B cell (primary cell): Measurements from ENCODE around the gene MUC21. TPM values are rescaled to one million over a fixed set of nuclear protein-coding genes. Genes with fewer than 3 reads are reported as not detected.

ENCODE experiments used
- ATAC-seq: fragments of 200-7000 bp; cut with Tn5 transposase; one replicate; pipeline ENCODE4 v1.10.0; 2021; ENCODE audit warnings: low read depth, mild to moderate bottlenecking, moderate number of reproducible peaks, moderate library complexity
- CTCF ChIA-PET: fragments of 350-600 bp; sonication (Branson Sonifier 250); formaldehyde crosslinking; loops from one replicate; lab custom pipeline; 2021; ENCODE audit warnings: antibody characterized with exemption, inconsistent platforms; lab: Charles Lee
- POLR2A ChIA-PET: fragments of 350-600 bp; sonication (Branson Sonifier 250); formaldehyde crosslinking; loops from one replicate; lab custom pipeline; 2021; ENCODE audit warnings: antibody characterized with exemption; lab: Charles Lee
- DNase-seq: peaks from one replicate; pipeline ENCODE4 v3.0.0; 2013
- H2AFZ ChIP-seq: 2 replicates; pipeline ENCODE4 v1.6.1; 2012; ENCODE audit warnings: mild to moderate bottlenecking, low read depth, low read length; ENCODE audit not compliant: insufficient read depth, poor library complexity, severe bottlenecking
- H3K27ac ChIP-seq, 2 donors: 1 replicate in 1 of 2; 2 replicates in 1 of 2; pipeline ENCODE4 v1.5.1; 2012 to 2013; ENCODE audit warnings: low read length in 2 of 2, mild to moderate bottlenecking in 2 of 2, moderate library complexity in 1 of 2
- H3K27me3 ChIP-seq, 4 experiments: fragments of 200-600 bp in 1 of 4; sonication (generic) in 1 of 4; replicated peaks in 1 of 4; 1 replicate in 2 of 4; 2 replicates in 2 of 4; pipeline versions ENCODE4 v1.6.1 to v1.7.0; 2013 to 2016; ENCODE audit warnings: low read length in 3 of 4, mild to moderate bottlenecking in 2 of 4, mixed read lengths in 1 of 4, moderate library complexity in 1 of 4; ENCODE audit not compliant: insufficient read depth in 4 of 4, control insufficient read depth in 3 of 4; ENCODE audit errors: control extremely low read depth in 1 of 4
- H3K36me3 ChIP-seq, 2 experiments: replicated peaks in 1 of 2; 1 replicate in 1 of 2; 2 replicates in 1 of 2; pipeline versions ENCODE4 v1.6.1 to v1.7.1; 2013; ENCODE audit warnings: low read length in 1 of 2; ENCODE audit not compliant: insufficient read depth in 2 of 2, control insufficient read depth in 1 of 2; ENCODE audit errors: control extremely low read depth in 1 of 2, extremely low read depth in 1 of 2
- H3K4me1 ChIP-seq, 2 donors: fragments of 200-600 bp in 1 of 2; sonication (generic) in 1 of 2; 1 replicate in 1 of 2; 2 replicates in 1 of 2; pipeline versions ENCODE4 v1.5.1 to v1.6.1; 2013 to 2017; ENCODE audit warnings: low read length in 2 of 2; ENCODE audit not compliant: control insufficient read depth in 2 of 2, insufficient read depth in 2 of 2
- H3K4me2 ChIP-seq: replicated peaks from 2 replicates; pipeline ENCODE3; 2012; ENCODE audit warnings: mild to moderate bottlenecking, low read depth, low read length; ENCODE audit not compliant: poor library complexity, severe bottlenecking
- H3K4me3 ChIP-seq, 5 experiments: fragments of 200-600 bp in 1 of 5; sonication (generic) in 1 of 5; 1 replicate in 3 of 5; 2 replicates in 2 of 5; pipeline versions ENCODE4 v1.5.1 to v1.7.0; 2011 to 2016; ENCODE audit warnings: low read length in 4 of 5, mild to moderate bottlenecking in 4 of 5, low read depth in 2 of 5, control low read depth in 1 of 5, moderate library complexity in 1 of 5; ENCODE audit not compliant: insufficient read depth in 1 of 5; ENCODE audit errors: control extremely low read depth in 1 of 5, extremely low read depth in 1 of 5
- H3K79me2 ChIP-seq: fragments of 200-600 bp; sonication (generic); one replicate; pipeline ENCODE4 v1.6.0; 2016; ENCODE audit warnings: low read length; ENCODE audit not compliant: control insufficient read depth, insufficient read depth
- H3K9ac ChIP-seq: fragments of 200-600 bp; sonication (generic); 2 replicates; pipeline ENCODE4 v1.6.1; 2017; ENCODE audit warnings: mild to moderate bottlenecking, low read length, moderate library complexity
- H3K9me3 ChIP-seq, 3 donors: one replicate each; pipeline versions ENCODE4 v1.6.1 to v1.7.1; 2013; ENCODE audit warnings: low read length in 2 of 3; ENCODE audit not compliant: control insufficient read depth in 2 of 3, insufficient read depth in 1 of 3; ENCODE audit errors: control extremely low read depth in 1 of 3
- H4K20me1 ChIP-seq: 2 replicates; pipeline ENCODE4 v1.6.0; 2012; ENCODE audit warnings: mild to moderate bottlenecking, low read length; ENCODE audit not compliant: insufficient read depth, control insufficient read depth, poor library complexity, severe bottlenecking
- H3K27ac Mint-ChIP-seq: one replicate; pipeline ENCODE4 v1.8.0; 2021; ENCODE audit warnings: mixed read lengths
- H3K27me3 Mint-ChIP-seq: one replicate; pipeline ENCODE4 v1.8.0; 2021; ENCODE audit warnings: mixed read lengths
- H3K4me1 Mint-ChIP-seq: one replicate; pipeline ENCODE4 v1.8.0; 2021; ENCODE audit warnings: mixed read lengths
- H3K4me3 Mint-ChIP-seq: one replicate; pipeline ENCODE4 v1.8.0; 2021; ENCODE audit warnings: mixed read lengths
- H3K9me3 Mint-ChIP-seq: one replicate; pipeline ENCODE4 v1.8.0; 2022; ENCODE audit warnings: mixed read lengths; ENCODE audit not compliant: insufficient read depth
- CTCF ChIP-seq: fragments of 200-600 bp; IDR thresholded peaks from one replicate; pipeline ENCODE4 v1.8.0; 2022; ENCODE audit warnings: antibody characterized with exemption, mild to moderate bottlenecking
- EZH2 ChIP-seq: IDR thresholded peaks from 2 replicates; pipeline ENCODE4 v1.6.1; 2012; ENCODE audit warnings: borderline replicate concordance, low read depth, mild to moderate bottlenecking, moderate library complexity, low read length; ENCODE audit not compliant: insufficient read depth, poor library complexity, severe bottlenecking
- WGBS: methylation state at CpG from one replicate; pipeline ENCODE4 v1.1.5; 2013; ENCODE audit warnings: missing lambda C conversion rate; ENCODE audit not compliant: insufficient coverage; 5-methylcytosine and 5-hydroxymethylcytosine counted together
- intact Hi-C: fragments of 100-400 bp; cut with micrococcal nuclease; formaldehyde crosslinking; loops from one replicate; pipeline ENCODE4 v1.10.0; 2022
- polyA plus RNA-seq: library from polyadenylated mRNA; depleted of rRNA; stranded (reverse); fragments of >200 nt; gene quantifications from 2 replicates; pipeline ENCODE4 v1.2.3, GENCODE V29; 2012
- total RNA-seq, 2 donors: library from RNA; stranded (reverse); fragments of 120-200 nt in 1 of 2; gene quantifications; 1 replicate in 1 of 2; 2 replicates in 1 of 2; pipeline versions ENCODE4 v1.2.3 to v1.2.4, GENCODE V29; 2013 to 2022

Gene MUC21
- total and polyA plus RNA-seq, 2 donors (not counting 1 experiment from before 2014, with no cell fraction given): not detected

- Histone ChIP-seq H3K27ac (no peak overlapping the region), H3K27me3 (peaks cover 0 to 13% (median 0%) of the 10 kb centered on the region in 4 experiments), H3K9me3 (no peaks in the 10 kb centered on the region), H3K9ac (no peak overlapping the region), H3K36me3 (no peaks in the 10 kb centered on the region), H3K4me1 (peaks cover 11% of the 10 kb centered on the region in 2 donors), H3K4me3 (no peak overlapping the region), H2AFZ (no peak overlapping the region), H3K79me2 (no peaks in the 10 kb centered on the region), H4K20me1 (no peaks in the 10 kb centered on the region), H3K4me2 (no peak overlapping the region)
- TF ChIP-seq EZH2 (no peak), CTCF (no peak)
- Mint-ChIP-seq H3K4me3 (no peak overlapping the region), H3K4me1 (peaks cover 10% of the 10 kb centered on the region), H3K9me3 (no peaks in the 10 kb centered on the region), H3K27me3 (peaks cover 18% of the 10 kb centered on the region), H3K27ac (no peak overlapping the region)
- ATAC-seq: no peak
- WGBS: no CpG with 5 or more reads among the region's 8 CpGs
- ChIA-PET POLR2A (no interaction called here), CTCF (interaction anchor here (1.1 to 1.4 kb wide), 3 partner anchors 11 to 212 kb away, joined by 3 to 5 read pairs (median 3); no protein-coding TSS in a partner anchor)
- no peak for DNase-seq
- intact Hi-C loops: no loop called here
These were observed 55.0 kb downstream of the MUC21 start for GRCh38 chr6:31038559-31038958.

Other genes starting within 250 kb of the MUC21 start
- gene FLOT1, start 241.0 kb upstream of the MUC21 start, total RNA-seq: 71.2 and 75.7 TPM in 2 replicates
- gene FLOT1, start 241.0 kb upstream of the MUC21 start, polyA plus RNA-seq: 75.8 and 79.4 TPM in 2 replicates
- 4.2 and 5.5 TPM in 2 replicates for gene IER3, start 239.2 kb upstream of the MUC21 start, total RNA-seq
- gene IER3, start 239.2 kb upstream of the MUC21 start, polyA plus RNA-seq: 3.7 and 7.5 TPM in 2 replicates
- gene DDR1, start 99.2 kb upstream of the MUC21 start, total RNA-seq: 61.7 and 66.0 TPM in 2 replicates
- gene DDR1, start 99.2 kb upstream of the MUC21 start, polyA plus RNA-seq: 28.8 and 81.5 TPM in 2 replicates
- gene GTF2H4, start 75.5 kb upstream of the MUC21 start, total RNA-seq: 38.4 and 44.7 TPM in 2 replicates
- gene GTF2H4, start 75.5 kb upstream of the MUC21 start, polyA plus RNA-seq: 22.4 and 30.2 TPM in 2 replicates
- 41.0 and 41.6 TPM in 2 replicates for gene VARS2, start 69.5 kb upstream of the MUC21 start, total RNA-seq
- 27.1 and 34.5 TPM in 2 replicates for gene VARS2, start 69.5 kb upstream of the MUC21 start, polyA plus RNA-seq
- not detected in 2 replicates for gene SFTA2, start 51.5 kb upstream of the MUC21 start, total RNA-seq
- not detected in 2 replicates for gene SFTA2, start 51.5 kb upstream of the MUC21 start, polyA plus RNA-seq
- gene MUCL3, start 42.7 kb upstream of the MUC21 start, total RNA-seq: not detected in 2 replicates
- gene MUCL3, start 42.7 kb upstream of the MUC21 start, polyA plus RNA-seq: not detected in 2 replicates
- gene MUC22, start 26.8 kb downstream of the MUC21 start, total RNA-seq: not detected in 2 replicates
- gene MUC22, start 26.8 kb downstream of the MUC21 start, polyA plus RNA-seq: not detected in 2 replicates
- gene C6orf15, start 128.9 kb downstream of the MUC21 start, total RNA-seq: not detected in 2 replicates
- not detected in 2 replicates for gene C6orf15, start 128.9 kb downstream of the MUC21 start, polyA plus RNA-seq
- not detected in 2 replicates for gene PSORS1C1, start 131.1 kb downstream of the MUC21 start, total RNA-seq
- not detected in 2 replicates for gene PSORS1C1, start 131.1 kb downstream of the MUC21 start, polyA plus RNA-seq
- not detected in 2 replicates for gene CDSN, start 136.7 kb downstream of the MUC21 start, total RNA-seq
- not detected in 2 replicates for gene CDSN, start 136.7 kb downstream of the MUC21 start, polyA plus RNA-seq
- gene PSORS1C2, start 155.3 kb downstream of the MUC21 start, total RNA-seq: not detected in 2 replicates
- not detected in 2 replicates for gene PSORS1C2, start 155.3 kb downstream of the MUC21 start, polyA plus RNA-seq
- 34.7 and 36.2 TPM in 2 replicates for gene CCHCR1, start 174.1 kb downstream of the MUC21 start, total RNA-seq
- gene CCHCR1, start 174.1 kb downstream of the MUC21 start, polyA plus RNA-seq: 17.0 and 19.1 TPM in 2 replicates
- 9.8 and 10.4 TPM in 2 replicates for gene TCF19, start 174.9 kb downstream of the MUC21 start, total RNA-seq
- 5.5 and 10.0 TPM in 2 replicates for gene TCF19, start 174.9 kb downstream of the MUC21 start, polyA plus RNA-seq
- 0.76 and 0.83 TPM in 2 replicates for gene POU5F1, start 187.0 kb downstream of the MUC21 start, total RNA-seq
- 0.26 and 0.88 TPM in 2 replicates for gene POU5F1, start 187.0 kb downstream of the MUC21 start, polyA plus RNA-seq